Measurements from ENCODE around the gene TEX22. TPM values are rescaled to one million over a fixed set of nuclear protein-coding genes. Genes with fewer than 3 reads are reported as not detected.
"Not testable (repeated sequence)": the region's sequence is repeated elsewhere in the genome, so short reads cannot be mapped to it uniquely, and the experiment has no call there.

TEX22 gene
- total and polyA plus RNA-seq, 5 experiments from 2014 or later, result 0.09 to 8.2 (median 3.8) TPM; not detected in 1

GRCh38 chr14:105356927-105357326 lies 41.4 kb upstream of the TEX22 start:
- POLR2A ChIA-PET, result no interaction called here
- H3K36me3 Mint-ChIP-seq, result peaks cover 0 to 7% (median 0%) of the 10 kb centered on the region in 3 donors
- H3K27me3 Mint-ChIP-seq, result no peaks in the 10 kb centered on the region
- H3K4me1 Mint-ChIP-seq, result peaks cover 0 to 3% (median 1%) of the 10 kb centered on the region in 4 donors
- H3K27ac Mint-ChIP-seq, result no peak overlapping the region
- DNase-seq (peak in 1 of 10 donors; percentile 50), ATAC-seq (no peak)
- no peak overlapping the region for H3K4me3 Mint-ChIP-seq
- no peaks in the 10 kb centered on the region for H3K9me3 Mint-ChIP-seq

GRCh38 chr14:105357626-105358025 lies 40.7 kb upstream of the TEX22 start:
- Mint-ChIP-seq H3K27ac (no peak overlapping the region), H3K9me3 (no peaks in the 10 kb centered on the region), H3K4me3 (no peak overlapping the region), H3K4me1 (no peaks in the 10 kb centered on the region), H3K27me3 (no peaks in the 10 kb centered on the region), H3K36me3 (peaks cover 0 to 7% (median 0%) of the 10 kb centered on the region in 3 donors)
- ATAC-seq (no peak), DNase-seq (peak in 1 of 10 donors; percentile 58)
- POLR2A ChIA-PET, result no interaction called here

- ATAC-seq (no peak), DNase-seq (peak in 1 of 10 donors; percentile 23)
- no peak overlapping the region for H3K27ac Mint-ChIP-seq
- H3K4me3 Mint-ChIP-seq, result no peak overlapping the region
- POLR2A ChIA-PET, result interaction anchor here (0.7 kb wide), 1 partner anchor 39 kb away, joined by 4 read pairs; no protein-coding TSS in a partner anchor
- H3K4me1 Mint-ChIP-seq, result peaks cover 0 to 2% (median 0%) of the 10 kb centered on the region in 4 donors
- peaks cover 0 to 7% (median 0%) of the 10 kb centered on the region in 3 donors for H3K36me3 Mint-ChIP-seq
- no peaks in the 10 kb centered on the region for H3K9me3 Mint-ChIP-seq
- H3K27me3 Mint-ChIP-seq, result no peaks in the 10 kb centered on the region
Measured at GRCh38 chr14:105358140-105358846, 40.0 kb upstream of the TEX22 start.

GRCh38 chr14:105358943-105359342 lies 39.4 kb upstream of the TEX22 start:
- Mint-ChIP-seq H3K4me3 (no peak overlapping the region), H3K9me3 (no peaks in the 10 kb centered on the region), H3K27ac (no peak overlapping the region), H3K36me3 (peaks cover 0 to 7% (median 0%) of the 10 kb centered on the region in 3 donors), H3K4me1 (peaks cover 5 to 8% (median 6%) of the 10 kb centered on the region in 4 donors), H3K27me3 (no peaks in the 10 kb centered on the region)
- no peak for ATAC-seq
- peak in 1 of 10 donors; percentile 14 for DNase-seq
- POLR2A ChIA-PET, result interaction anchor here (0.7 kb wide), 1 partner anchor 40 kb away, joined by 4 read pairs; no protein-coding TSS in a partner anchor

- H3K4me1 Mint-ChIP-seq, result peaks cover 8 to 16% (median 11%) of the 10 kb centered on the region in 4 donors
- ATAC-seq, H3K36me3 Mint-ChIP-seq, H3K27me3 Mint-ChIP-seq, H3K4me3 Mint-ChIP-seq, POLR2A ChIA-PET, H3K9me3 Mint-ChIP-seq: not testable (repeated sequence)
- DNase-seq, result peak in 1 of 10 donors; percentile 4
- peak overlapping the region in 2 of 10 donors; percentile 48 to 62 for H3K27ac Mint-ChIP-seq
Measured at GRCh38 chr14:105361412-105361811, 36.9 kb upstream of the TEX22 start.

- peak overlapping the region; percentile 63 to 82 (median 76) for H3K4me3 Mint-ChIP-seq
- H3K27me3 Mint-ChIP-seq, result no peaks in the 10 kb centered on the region
- H3K4me1 Mint-ChIP-seq, result peaks cover 8 to 16% (median 11%) of the 10 kb centered on the region in 4 donors
- peak; percentile 90 to 92 for ATAC-seq
- peak overlapping the region in 8 of 10 donors; percentile 25 to 84 (median 66) for H3K27ac Mint-ChIP-seq
- POLR2A ChIA-PET, result interaction anchor here (0.6 to 1.2 kb wide), 3 partner anchors 126 to 515 kb away, joined by 3 to 5 read pairs (median 5); no protein-coding TSS in a partner anchor
- DNase-seq, result peak; percentile 35 to 75 (median 64)
- H3K9me3 Mint-ChIP-seq, result no peaks in the 10 kb centered on the region
- peaks cover 0 to 10% (median 0%) of the 10 kb centered on the region in 3 donors for H3K36me3 Mint-ChIP-seq
Measured at GRCh38 chr14:105363847-105364708, 34.3 kb upstream of the TEX22 start.

GRCh38 chr14:105365101-105365500 lies 33.2 kb upstream of the TEX22 start:
- Mint-ChIP-seq H3K27ac (peak overlapping the region in 1 of 10 donors; percentile 34), H3K4me3 (peak overlapping the region in 2 of 10 donors; percentile 29 to 55), H3K36me3 (peaks cover 0 to 10% (median 0%) of the 10 kb centered on the region in 3 donors), H3K27me3 (no peaks in the 10 kb centered on the region), H3K4me1 (peaks cover 8 to 16% (median 11%) of the 10 kb centered on the region in 4 donors), H3K9me3 (no peaks in the 10 kb centered on the region)
- ATAC-seq (no peak), DNase-seq (no peak)
- POLR2A ChIA-PET, result interaction anchor here (0.6 to 1.2 kb wide), 4 partner anchors 42 to 516 kb away, joined by 3 to 5 read pairs (median 4); no protein-coding TSS in a partner anchor

GRCh38 chr14:105365681-105366080 lies 32.7 kb upstream of the TEX22 start:
- Mint-ChIP-seq H3K4me3 (no peak overlapping the region), H3K27ac (no peak overlapping the region), H3K27me3 (no peaks in the 10 kb centered on the region), H3K36me3 (peaks cover 0 to 8% (median 2%) of the 10 kb centered on the region in 3 donors), H3K9me3 (no peaks in the 10 kb centered on the region), H3K4me1 (peaks cover 9 to 17% (median 12%) of the 10 kb centered on the region in 4 donors)
- DNase-seq, result no peak
- no peak for ATAC-seq
- POLR2A ChIA-PET, result interaction anchor here (1.0 to 1.2 kb wide), 3 partner anchors 41 to 183 kb away, joined by 3 to 5 read pairs (median 3); no protein-coding TSS in a partner anchor

- peaks cover 13 to 20% (median 16%) of the 10 kb centered on the region in 4 donors for H3K4me1 Mint-ChIP-seq
- H3K9me3 Mint-ChIP-seq, result no peaks in the 10 kb centered on the region
Measured at GRCh38 chr14:105366386-105367074, 31.8 kb upstream of the TEX22 start.

GRCh38 chr14:105367116-105368031 lies 31.0 kb upstream of the TEX22 start:
- ATAC-seq, result no peak
- H3K27ac Mint-ChIP-seq, result no peak overlapping the region
- H3K4me3 Mint-ChIP-seq, result peak overlapping the region in 1 of 10 donors; percentile 36
- peaks cover 13 to 20% (median 16%) of the 10 kb centered on the region in 4 donors for H3K4me1 Mint-ChIP-seq
- no peaks in the 10 kb centered on the region for H3K27me3 Mint-ChIP-seq
- peaks cover 0 to 3% (median 2%) of the 10 kb centered on the region in 3 donors for H3K36me3 Mint-ChIP-seq
- POLR2A ChIA-PET, result no interaction called here
- DNase-seq, result no peak
- H3K9me3 Mint-ChIP-seq, result no peaks in the 10 kb centered on the region

More at GRCh38 chr14:105366386-105367074, 31.8 kb upstream of the TEX22 start:
- Mint-ChIP-seq H3K27me3 (no peaks in the 10 kb centered on the region), H3K27ac (no peak overlapping the region), H3K4me3 (no peak overlapping the region), H3K36me3 (peaks cover 0 to 3% (median 2%) of the 10 kb centered on the region in 3 donors)
- no peak for DNase-seq
- POLR2A ChIA-PET, result interaction anchor here (0.8 to 1.0 kb wide), 2 partner anchors 37 to 167 kb away, joined by 3 read pairs; no protein-coding TSS in a partner anchor
- ATAC-seq, result no peak

- no peaks in the 10 kb centered on the region for H3K9me3 Mint-ChIP-seq
- POLR2A ChIA-PET, result interaction anchor here (5.2 kb wide), 1 partner anchor 122 kb away, joined by 38 read pairs; the partner anchor contains the start of gene TEDC1
- peaks cover 0 to 3% (median 2%) of the 10 kb centered on the region in 3 donors for H3K36me3 Mint-ChIP-seq
- H3K4me3 Mint-ChIP-seq, result no peak overlapping the region
- no peaks in the 10 kb centered on the region for H3K27me3 Mint-ChIP-seq
- ATAC-seq, result no peak
- H3K4me1 Mint-ChIP-seq, result peaks cover 13 to 20% (median 16%) of the 10 kb centered on the region in 4 donors
- H3K27ac Mint-ChIP-seq, result no peak overlapping the region
- no peak for DNase-seq
Measured at GRCh38 chr14:105368032-105368417, 30.3 kb upstream of the TEX22 start.

All from naive thymus-derived CD8-positive, alpha-beta T cell (primary cell).